HG03139 (cell line): ENCODE data around the gene COBLL1.

Experiments used
- ATAC-seq: cut with Tn5 transposase; IDR thresholded peaks from one replicate; pipeline ENCODE4 v1.9.1; 2021; ENCODE audit not compliant: unreplicated experiment

COBLL1 gene

GRCh38 chr2:164691346-164691887 is 150.2 kb downstream of the COBLL1 start:
- no peak for ATAC-seq

GRCh38 chr2:164690361-164690760 is 151.3 kb downstream of the COBLL1 start:
- ATAC-seq: no peak

- no peak for ATAC-seq
Observed at GRCh38 chr2:164688896-164689419, 152.7 kb downstream of the COBLL1 start.

- ATAC-seq: no peak
Observed at GRCh38 chr2:164681009-164681408, 160.6 kb downstream of the COBLL1 start.

GRCh38 chr2:164678631-164679149 is 162.9 kb downstream of the COBLL1 start:
- no peak for ATAC-seq

- ATAC-seq: no peak
Observed at GRCh38 chr2:164677733-164678132, 163.9 kb downstream of the COBLL1 start.

GRCh38 chr2:164677271-164677670 is 164.4 kb downstream of the COBLL1 start:
- ATAC-seq: no peak

- no peak for ATAC-seq
Observed at GRCh38 chr2:164675687-164676086, 165.9 kb downstream of the COBLL1 start.

- ATAC-seq: no peak
Observed at GRCh38 chr2:164675027-164675426, 166.6 kb downstream of the COBLL1 start.

- ATAC-seq: no peak
Observed at GRCh38 chr2:164671664-164672396, 169.8 kb downstream of the COBLL1 start.

- no peak for ATAC-seq
Observed at GRCh38 chr2:164669291-164669690, 172.3 kb downstream of the COBLL1 start.

GRCh38 chr2:164667566-164667965 is 174.1 kb downstream of the COBLL1 start:
- no peak for ATAC-seq

GRCh38 chr2:164664070-164664469 is 177.6 kb downstream of the COBLL1 start:
- no peak for ATAC-seq

- ATAC-seq: no peak
Observed at GRCh38 chr2:164662868-164663631, 178.6 kb downstream of the COBLL1 start.

- no peak for ATAC-seq
Observed at GRCh38 chr2:164662066-164662465, 179.6 kb downstream of the COBLL1 start.

GRCh38 chr2:164661349-164661748 is 180.3 kb downstream of the COBLL1 start:
- no peak for ATAC-seq

- ATAC-seq: no peak
Observed at GRCh38 chr2:164657129-164657528, 184.5 kb downstream of the COBLL1 start.

- no peak for ATAC-seq
Observed at GRCh38 chr2:164655750-164656149, 185.9 kb downstream of the COBLL1 start.

GRCh38 chr2:164655336-164655735 is 186.3 kb downstream of the COBLL1 start:
- no peak for ATAC-seq

GRCh38 chr2:164651361-164651760 is 190.3 kb downstream of the COBLL1 start:
- ATAC-seq: no peak

GRCh38 chr2:164644036-164644700 is 197.5 kb downstream of the COBLL1 start:
- no peak for ATAC-seq
